SH-SY5Y (cell line): Measurements from ENCODE around the gene CROCC2.

Experiments
- GATA2 ChIP-seq: IDR thresholded peaks from 2 replicates; pipeline ENCODE4 v1.6.1; 2011; ENCODE audit warnings: mild to moderate bottlenecking, low read depth, low read length
- GATA3 ChIP-seq: IDR thresholded peaks from 2 replicates; pipeline ENCODE4 v1.6.1; 2011; ENCODE audit warnings: low read depth, mild to moderate bottlenecking, low read length, moderate library complexity

DNA sequence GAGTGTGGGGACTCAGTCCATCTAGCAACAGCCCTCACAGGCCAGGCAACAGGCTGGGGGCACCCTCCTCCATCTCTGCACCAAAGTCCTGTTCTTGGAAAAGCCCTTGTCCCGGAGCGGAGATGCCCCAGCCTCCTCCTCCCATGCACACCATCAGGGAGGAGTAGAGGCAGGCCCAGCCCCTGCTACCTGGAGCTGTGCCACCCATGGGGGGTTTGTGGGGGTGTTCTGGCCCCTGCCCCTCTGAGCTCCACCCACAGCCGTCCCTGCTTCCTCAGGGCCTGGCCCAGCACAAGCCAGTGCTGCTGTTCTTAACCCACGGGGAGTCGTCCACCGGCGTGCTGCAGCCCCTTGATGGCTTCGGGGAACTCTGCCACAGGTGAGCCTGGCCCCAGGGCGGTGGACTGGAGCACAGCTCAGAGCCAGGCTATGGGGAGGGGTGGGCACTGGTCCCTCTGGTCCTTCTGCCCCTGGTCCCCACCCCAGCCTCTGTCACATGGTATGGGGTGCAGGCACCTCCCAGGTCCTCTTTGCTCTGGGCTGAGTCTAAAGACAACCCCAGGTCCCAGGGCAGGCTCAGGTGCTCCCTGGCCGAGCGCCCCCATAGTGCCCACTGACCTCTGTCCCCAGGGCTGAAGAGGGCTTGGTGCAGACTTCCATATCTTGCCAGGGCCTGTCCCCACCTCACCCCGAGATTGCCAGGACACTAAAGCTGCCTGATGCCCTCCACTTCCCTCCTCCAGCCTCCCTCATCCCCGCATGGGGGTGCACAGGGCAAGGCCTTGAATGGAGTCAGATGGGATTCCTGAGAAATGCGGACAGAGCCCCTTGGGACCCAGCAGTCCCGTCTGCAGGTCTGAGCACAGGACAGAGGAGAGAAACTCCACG lies 34.8 kb upstream of the CROCC2 start:
- no peak for TF ChIP-seq GATA2
- TF ChIP-seq GATA3, result no peak
